Activated CD4-positive, alpha-beta T cell treated with anti-CD3 and anti-CD28 coated beads, Interleukin-2, amount 50 U/mL, for 1 hour (primary cell): ENCODE measurements around the gene HMGCS2.
"Not testable (repeated sequence)": the region's sequence is repeated elsewhere in the genome, so short reads cannot be mapped to it uniquely, and the experiment has no call there.

Experiments
- DNase-seq: peaks from one replicate; pipeline ENCODE4 v3.0.0-alpha.2; 2020

Gene HMGCS2

DNA sequence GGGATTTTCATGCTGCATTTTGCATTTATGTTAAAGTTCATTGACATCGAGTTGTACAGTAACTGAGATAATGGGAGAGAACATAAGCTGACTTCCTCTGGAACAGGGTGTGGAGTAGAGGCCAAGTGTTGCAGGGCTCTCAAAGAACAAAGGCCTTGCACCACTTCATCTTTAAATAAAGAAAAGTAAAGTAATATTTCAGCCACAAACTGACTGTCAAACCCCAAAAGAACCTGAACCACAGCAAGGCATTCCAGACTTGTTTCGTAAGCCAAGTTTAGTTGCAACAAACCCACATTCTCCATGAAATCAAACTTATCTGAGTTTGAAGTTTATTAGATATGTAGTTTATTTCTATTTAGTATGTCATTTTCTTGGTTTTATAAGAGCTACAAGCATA is 19.1 kb upstream of the HMGCS2 start:
- no peak for DNase-seq

DNA sequence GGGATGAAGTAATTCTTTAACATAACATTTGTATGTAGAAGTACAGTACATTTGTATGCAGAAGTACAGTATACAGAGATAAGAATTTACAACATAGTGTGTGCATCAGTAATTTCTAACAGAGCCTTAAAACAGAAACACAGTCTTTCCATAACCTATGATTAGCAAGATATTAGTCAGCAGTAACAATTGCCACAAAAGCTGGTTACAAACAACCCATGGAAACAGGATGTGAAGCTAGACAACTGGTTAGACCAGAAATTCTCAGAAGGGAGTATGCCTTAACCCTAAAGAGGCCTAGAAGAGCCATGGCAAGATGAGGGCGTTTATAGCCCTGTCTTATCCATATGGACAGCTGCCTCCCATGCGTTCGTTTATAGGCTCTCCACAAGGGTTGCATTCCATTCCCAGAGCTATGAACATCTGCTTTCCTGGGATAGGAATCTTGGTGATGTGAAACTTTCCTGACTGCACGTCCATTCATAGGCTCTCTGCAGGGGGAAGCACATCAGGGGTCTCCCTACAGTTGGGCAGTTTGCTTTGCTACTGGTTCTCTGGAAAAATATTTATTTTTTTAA is 17.9 kb upstream of the HMGCS2 start:
- DNase-seq, result not testable (repeated sequence)

DNA sequence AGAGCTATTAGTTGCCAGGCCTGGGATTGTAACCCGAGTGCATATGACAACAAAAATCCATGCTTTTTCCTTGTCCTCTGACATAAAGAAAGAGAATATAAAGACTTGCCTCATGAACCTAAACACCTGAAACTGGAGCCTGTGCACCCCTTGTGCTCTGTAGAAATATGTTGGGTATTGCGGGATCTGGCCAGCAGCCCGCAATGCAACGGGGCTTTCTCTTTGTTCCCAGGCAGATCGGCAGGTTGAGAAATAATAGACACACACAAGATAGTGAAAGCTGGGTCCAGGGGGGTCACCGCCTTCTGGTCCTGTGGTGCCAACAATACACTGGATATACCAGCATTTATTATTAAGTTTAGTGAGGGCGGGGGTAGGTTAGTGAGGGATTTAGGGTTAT is 17.3 kb upstream of the HMGCS2 start:
- DNase-seq, result not testable (repeated sequence)

DNA sequence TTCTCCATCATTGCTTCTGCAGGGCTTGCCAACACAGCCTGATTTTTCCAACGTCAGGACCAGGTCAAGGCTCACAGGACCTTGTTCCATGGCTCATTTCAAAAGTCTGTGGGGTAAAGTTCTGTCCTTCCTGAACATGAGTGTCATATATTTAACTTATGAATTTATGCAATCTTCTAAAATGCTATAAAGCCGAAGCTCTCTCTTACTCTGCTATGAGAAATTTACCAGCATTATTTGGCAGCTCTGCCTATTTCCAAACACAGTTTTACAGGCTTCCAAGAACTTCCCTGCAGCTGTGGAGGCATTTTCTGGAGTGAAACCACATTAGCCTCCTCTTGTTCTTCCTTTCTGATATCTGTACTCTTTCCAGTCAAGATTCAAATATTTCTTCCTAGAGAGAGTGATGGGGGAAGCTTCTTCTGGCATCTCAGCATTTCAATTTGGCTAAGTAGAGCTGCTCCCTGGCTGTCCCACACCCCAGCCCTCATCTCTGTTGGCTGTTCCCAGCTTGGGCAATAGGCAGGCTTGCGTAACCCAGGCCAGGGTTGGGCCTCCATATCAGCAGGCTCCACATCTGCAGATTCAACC is 15.6 kb upstream of the HMGCS2 start:
- no peak for DNase-seq

DNA sequence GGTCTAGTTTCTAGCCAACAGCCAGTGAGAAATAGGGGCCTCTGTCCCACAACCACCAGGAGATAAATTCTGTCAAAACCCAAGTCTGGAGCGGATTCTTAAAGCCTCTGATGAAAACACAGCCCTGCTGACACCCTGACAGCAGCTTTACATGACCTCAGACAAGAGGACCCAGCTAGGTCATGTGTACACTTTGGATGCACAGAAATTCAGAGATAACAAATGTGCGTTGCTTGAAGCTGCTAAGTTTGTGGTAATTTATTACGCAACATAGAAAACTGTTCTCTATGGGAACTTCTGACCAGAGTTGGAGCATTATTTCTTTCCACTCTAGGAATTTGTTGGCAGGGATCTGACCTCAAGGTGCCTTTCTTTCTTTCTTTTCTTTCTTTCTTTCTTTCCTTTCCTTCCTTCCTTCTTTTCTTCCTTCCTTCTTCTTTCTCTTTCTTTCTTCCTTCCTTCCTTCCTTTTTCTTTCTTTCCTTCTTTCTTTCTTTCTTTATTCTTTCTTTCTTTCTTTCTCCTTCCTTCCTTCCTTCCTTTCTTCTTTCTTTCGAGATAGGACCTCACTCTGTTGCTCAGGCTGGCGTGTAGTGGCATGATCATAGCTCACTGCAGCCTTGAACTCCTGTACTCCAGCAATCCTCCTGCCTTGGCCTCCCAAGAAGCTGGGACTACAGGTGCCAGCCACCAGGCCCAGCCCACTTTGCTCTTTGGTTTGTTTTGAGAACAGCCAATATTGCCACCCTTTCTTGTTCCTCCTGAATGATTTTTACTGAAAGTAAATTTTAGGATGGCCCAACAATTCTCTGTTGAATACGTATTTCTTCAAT is 14.9 kb upstream of the HMGCS2 start:
- DNase-seq, result no peak

DNA sequence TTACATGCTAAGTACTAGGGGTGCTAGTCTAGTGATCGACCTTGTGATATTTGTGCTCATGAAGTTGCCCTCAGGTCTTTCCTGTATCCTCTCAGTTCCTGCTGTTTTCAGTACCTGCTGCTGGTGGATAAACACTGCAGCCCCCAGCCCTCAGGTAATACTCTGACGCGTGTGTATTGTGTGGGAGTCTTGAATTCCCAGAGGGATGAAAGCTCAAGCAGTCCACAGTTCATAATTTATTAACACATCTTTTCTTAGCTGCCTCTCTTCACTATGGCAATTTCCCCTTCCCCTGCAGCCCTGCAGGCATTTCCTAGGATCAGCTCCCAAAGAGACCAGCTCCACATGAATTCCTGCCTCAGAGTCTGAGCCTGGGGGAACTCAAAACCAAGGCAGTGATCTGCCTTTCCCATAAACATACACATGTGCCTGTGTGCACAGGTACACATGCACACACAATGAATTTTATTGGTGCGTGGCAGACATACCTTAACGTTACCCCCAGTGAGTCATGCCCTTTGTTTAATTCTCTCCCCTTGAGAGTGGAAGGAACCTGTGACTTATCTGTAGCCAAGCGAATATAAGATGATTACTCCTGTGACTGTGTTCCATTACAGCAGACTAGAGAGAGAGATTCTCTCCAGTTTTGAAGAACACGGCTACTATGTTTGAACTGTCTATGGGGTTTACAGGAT is 14.1 kb upstream of the HMGCS2 start:
- no peak for DNase-seq

DNA sequence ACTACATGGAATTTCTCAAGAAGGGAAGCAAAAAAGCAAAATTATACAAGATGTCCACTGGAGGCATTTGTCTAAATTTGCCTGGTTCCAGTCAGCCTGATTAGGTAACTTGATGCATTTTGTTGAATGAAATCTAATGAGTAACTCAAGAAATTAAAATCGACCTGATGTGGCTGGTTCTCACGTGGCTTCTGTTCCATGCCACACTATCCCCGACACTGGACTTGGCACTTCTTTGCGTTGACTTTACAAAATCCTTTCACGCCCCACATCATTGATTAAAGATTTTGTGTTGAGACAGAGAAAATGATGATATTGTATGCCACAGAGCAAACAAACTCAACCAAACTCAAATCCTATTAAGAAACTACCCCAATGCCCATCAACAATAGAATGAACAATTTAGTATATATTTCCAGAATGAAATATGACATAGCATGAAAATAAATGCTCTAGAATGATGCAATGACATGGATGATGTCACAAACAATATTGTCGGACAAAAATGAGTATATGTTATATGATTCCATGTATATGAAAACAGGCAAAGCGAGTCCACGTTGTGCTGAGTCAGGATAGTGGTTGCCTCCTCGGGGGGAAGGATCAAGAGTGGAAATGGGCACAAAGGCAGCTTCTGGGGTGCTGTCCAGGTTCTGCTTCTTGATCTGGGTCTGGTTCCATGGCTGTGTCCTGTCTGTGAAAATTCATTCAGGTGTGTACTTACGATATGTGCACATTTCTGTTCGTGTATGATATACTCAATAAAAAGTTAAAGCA is 12.9 kb upstream of the HMGCS2 start:
- no peak for DNase-seq

DNA sequence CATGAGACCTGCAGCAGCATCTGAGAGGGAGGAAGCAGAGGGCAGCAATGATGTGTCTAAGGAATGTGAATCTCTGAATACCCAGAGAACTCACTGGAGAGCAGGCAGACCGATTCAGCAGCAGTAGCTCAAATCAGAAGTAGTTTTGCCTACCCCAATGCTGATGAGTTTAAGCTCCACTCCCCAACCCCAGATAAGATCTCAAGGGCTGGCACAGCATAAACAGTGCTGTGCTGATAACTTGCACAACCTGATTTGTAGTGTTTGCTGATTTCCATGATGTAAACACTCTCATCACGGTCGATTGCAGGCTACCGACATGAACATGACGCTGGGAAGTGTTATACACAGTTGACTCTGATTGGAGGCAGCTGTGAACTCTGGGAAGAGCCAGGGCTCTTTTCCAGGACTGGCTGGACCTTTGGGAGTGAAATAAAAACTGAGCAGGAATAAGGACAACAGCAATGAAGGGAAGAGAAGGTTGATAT is 11.2 kb upstream of the HMGCS2 start:
- DNase-seq, result no peak

DNA sequence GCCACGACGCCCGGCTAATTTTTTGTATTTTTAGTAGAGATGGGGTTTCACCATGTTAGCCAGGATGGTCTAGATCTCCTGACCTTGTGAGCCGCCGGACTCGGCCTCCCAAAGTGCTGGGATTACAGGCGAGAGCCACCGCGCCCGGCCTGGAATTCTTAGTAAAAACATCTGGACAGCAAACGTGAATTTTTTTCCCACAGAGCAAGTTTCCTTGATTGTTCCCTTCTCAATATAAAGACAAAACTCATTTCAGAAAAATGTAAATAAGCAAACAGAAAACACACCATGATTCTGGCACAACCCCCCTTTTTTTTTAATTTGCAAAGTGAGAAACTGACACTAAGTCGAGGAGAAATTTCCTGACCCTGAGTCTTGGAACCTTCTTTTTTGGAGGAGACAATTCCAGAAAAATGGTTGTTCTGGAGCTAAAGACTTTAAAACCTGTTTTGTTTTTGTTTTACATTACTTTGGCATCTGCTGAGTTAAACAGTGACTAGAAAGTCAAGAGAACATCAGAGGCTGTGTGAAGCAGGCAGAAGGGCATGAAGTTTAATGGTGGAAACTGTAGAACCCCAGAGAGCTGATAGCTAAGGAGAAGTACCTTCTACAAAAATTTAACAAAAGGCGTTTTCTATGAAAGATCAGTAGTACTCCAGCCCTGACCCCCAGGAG is 10.3 kb upstream of the HMGCS2 start:
- no peak for DNase-seq

DNA sequence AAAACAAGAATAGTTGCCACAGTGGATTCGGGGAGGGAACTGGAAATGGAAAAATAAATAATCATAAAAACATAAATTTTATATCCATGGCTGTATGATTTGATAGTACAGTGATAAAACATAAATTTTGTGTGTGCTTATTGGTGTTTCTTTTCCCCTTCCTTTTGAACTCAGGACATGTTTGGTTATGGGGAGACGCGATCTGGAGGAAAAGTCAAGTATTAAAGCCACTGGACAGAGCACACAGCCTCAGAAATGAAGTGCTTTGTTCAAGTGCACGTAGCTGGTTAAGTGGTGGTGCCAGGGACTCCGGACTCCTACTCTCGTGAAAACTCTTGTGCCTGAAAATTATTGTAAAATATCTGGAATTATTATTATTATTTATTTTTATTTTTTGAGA is 9.7 kb upstream of the HMGCS2 start:
- no peak for DNase-seq

DNA sequence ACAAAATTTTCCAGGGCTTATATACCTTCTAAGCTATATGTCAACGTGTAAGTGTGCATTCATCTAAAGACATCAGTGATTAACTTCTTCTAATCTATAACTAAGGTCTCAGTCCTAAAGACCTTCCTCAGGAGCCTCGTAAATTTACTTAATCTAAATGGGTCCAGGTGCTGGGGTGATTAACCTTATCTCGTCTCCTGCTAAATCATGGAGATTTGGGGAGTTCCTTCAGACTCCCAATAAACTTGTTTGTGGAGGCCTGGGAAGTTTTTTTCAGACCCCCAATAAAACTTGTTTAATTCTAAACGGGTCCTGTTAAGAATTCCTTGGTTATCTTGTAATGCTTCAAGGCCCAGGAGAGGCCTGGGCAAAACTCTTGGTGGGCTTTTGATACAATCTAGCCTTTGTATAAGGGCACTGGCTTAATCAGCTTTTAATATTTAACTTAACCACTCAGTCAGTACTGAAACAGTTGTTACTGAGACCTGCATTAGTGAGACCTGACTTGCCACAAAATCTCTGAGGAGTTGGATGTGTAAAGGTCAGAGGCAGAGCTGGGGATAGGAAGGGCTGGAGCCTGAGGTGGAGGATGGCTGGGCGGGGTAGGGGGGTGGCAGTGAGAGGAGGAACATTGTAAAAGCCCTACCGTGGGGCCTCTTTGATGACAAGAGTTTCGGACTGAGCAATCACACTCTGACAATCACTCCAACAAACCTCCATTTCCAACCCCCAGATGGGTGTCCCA is 6.2 kb upstream of the HMGCS2 start:
- no peak for DNase-seq

DNA sequence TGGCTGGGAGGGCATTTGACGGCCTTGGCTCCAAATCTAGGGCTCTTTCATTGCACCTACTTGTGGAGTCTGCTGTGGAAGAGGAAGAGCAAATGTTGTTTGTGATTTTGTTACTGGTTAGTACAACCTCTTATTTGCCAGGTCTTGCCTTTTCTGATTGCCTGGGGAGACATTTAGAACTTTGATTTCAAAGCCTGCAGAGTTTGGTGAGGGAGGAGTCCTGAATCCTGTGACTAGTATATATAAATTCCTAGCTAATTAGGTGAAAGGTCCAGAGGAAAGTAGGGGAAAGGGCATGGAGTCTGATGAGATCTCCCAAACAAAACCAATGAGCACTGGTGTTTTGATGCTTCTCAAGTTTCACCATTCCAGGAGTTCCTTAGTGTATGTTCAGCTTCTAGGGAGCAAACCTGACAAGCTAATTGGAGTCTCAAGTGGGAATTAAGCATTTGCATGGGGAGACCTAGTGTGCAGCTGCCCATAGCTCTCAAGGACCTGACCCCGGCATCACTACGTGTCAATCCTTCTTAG is 5.1 kb upstream of the HMGCS2 start:
- no peak for DNase-seq

DNA sequence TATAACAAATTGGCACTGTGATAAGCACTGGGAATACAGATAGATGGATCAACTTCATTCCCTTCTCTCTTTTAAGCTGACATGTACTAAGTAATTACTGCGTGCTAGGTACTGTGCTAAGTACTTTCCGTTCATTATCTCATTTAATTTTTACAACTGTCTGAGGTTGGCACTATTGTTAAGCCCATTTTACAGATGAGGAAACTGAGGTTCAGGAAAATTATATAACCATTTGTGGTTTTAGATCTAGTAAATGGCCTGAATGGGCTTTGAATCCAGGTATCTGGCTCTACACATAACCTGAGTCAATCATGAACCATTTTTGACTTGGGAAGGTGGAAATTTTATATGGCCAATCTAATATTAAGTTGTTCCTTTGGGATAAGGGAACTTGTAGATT is 3.6 kb upstream of the HMGCS2 start:
- no peak for DNase-seq

DNA sequence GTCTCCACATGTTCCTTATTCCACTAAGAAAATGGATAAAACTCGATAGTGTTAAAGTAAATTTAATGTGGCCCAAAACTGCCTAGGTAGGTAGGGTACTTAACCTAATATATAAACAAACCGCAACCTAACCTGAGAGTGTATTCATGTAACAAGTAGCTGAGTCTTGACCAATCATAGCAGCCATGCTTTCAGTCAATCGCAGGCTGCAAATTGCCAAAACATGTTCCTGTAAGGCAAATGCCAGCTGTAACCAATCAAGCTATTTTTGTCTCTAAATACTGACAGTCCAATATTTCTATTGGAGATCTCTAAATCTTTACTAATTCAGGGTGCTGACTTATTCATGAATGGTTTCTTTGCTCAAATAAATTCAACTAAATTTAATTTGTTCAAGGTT is 3.1 kb upstream of the HMGCS2 start:
- DNase-seq, result no peak

DNA sequence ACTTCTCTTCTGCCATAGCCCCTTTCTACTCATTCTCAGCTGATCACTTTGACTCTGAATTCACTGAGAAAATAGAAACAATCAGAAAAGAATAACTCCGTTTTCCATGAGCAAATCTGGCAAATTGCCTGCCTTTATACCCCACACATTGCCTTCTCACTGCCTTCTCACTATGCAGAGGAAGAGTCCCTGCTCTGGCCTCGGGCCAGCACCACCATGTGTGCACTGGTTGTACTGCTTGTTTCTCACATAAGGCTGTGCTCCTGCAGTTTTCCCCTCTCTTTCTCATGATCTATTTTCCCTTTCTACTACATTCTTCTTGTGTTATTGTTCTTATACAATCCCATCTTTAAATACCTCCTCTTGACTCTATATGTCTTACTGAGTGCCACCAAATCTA is 2.3 kb upstream of the HMGCS2 start:
- DNase-seq, result no peak

DNA sequence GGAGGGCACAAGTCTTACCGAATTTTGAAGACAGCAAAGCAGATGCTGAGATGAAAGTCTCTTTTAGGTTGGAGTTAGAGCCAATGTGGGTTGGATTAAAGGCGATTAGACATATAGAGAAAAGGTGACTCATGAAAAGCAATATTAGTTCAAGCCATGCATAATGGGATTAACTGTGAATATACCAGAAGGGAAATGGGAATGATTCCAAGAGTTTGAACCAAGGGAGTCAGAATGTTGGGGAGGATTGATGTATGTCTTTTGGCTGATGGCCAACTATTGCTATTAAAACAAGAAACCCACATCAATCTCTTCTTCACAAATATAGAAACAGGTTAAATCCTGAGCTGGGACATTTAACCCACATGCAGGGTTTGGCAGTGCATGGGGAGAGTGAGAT is 1.2 kb downstream of the HMGCS2 start:
- no peak for DNase-seq

DNA sequence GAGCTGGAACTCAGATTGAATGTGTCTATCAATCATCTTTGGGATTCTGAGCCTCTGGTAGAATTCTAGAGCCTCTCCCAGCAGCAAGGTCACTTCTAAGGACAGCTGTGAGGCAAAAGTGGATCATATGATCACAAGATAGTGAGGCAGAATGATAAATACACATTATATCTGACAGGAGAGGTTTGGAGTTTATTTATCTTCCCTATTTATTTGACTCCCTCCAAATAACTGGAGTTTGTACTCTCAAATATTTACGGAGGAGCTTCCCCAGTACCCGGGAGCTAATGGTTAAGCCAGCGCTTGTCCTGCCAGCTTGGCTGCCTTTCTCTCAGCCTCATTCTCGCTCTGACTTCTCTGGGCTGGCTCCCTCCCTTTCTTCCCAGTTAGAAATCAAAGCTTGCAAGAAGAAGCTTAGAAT is 2.3 kb downstream of the HMGCS2 start:
- no peak for DNase-seq

DNA sequence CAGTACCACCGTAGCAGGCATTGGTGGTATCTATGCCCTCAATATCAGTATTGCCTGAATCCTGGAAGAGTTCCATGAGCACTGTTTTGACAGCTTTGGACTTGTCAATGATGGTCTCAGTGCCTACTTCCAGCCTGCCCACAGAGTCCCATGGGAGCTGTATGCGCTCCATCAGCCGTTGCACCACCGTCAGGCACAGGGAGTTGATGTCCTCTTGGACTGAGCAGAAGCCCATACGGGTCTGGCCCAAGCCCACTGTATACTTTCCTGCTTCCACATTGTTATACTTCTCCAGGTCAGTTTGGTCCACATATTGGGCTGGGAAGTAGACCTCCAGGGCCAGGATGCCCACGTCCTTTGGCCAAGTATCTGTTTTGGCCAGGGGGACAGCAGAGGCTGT is 4.5 kb downstream of the HMGCS2 start:
- DNase-seq, result no peak

DNA sequence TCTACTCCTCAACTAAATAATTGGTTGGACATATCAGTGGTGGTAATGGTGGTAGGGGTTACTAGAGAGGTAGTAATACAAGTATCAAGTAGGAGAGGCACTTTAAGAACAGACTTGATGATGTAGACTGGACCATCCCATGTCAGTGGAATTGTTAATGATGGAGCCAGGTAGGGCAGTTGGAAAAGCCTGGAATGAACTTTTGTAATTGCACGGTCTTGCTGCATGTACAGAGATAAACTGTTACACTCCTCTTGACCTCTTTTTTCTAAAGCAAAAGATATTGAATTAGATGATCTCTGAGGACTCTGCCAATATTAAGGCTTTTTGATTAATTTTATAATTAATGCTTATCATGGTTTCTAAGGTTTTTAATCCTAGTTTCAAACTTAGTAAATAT is 5.8 kb downstream of the HMGCS2 start:
- no peak for DNase-seq

DNA sequence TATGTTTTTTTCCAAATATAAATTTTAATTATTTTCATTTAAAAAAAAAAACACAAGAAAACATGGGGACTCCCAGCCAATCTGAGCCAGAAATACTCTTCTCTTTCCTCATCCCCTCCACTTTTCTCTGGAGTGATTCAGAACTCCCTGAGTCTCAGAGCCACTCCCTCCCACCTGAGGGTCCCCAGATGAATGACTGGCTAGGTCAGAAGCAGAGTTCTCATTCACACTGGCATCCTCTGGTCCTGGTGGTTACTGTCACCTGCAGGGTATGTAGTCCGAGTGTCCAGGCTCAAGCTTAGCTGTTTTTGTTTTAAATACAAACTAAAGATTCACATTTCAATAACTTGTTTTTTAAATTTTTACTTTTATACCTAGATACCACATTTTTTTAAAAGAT is 6.3 kb downstream of the HMGCS2 start:
- no peak for DNase-seq

DNA sequence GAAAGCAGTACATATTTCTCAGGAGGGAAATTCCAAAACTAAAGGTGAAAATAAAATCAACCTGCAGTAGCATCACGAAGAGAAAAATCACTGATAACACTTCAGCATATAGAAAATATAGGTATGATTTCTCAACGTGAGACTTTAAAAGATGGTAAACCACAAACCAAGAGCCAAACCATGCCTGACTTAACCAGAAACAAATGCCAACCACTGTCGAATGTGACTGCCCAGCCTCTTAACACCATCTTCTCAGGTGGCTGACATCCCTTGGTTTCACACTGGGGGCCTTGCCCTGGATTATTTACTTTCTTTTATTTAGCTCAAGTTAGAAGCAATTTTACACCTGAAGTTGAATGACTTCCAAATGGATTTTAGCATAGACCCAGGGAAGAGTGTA is 10.1 kb downstream of the HMGCS2 start:
- no peak for DNase-seq
